ENCODE results near the gene ZNF732.

ZNF732 gene

GRCh38 chr4:243426-243825 is 61.8 kb downstream of the ZNF732 start:
- no peak for TF ChIP-seq CTCF (IDR thresholded peaks at IDR 0.05)

GRCh38 chr4:242121-242848 is 63.0 kb downstream of the ZNF732 start:
- TF ChIP-seq CTCF (IDR thresholded peaks at IDR 0.05): peak; percentile 85

- no peak for TF ChIP-seq CTCF (IDR thresholded peaks at IDR 0.05)
Observed at GRCh38 chr4:236028-236427, 69.2 kb downstream of the ZNF732 start.

- no peak for TF ChIP-seq CTCF (IDR thresholded peaks at IDR 0.05)
Observed at GRCh38 chr4:234178-234577, 71.1 kb downstream of the ZNF732 start.

- no peak for TF ChIP-seq CTCF (IDR thresholded peaks at IDR 0.05)
Observed at GRCh38 chr4:223913-224497, 81.3 kb downstream of the ZNF732 start.

All from LNCAP (cell line).